Gastrocnemius medialis (tissue), 4 donors: Measurements from ENCODE around the gene HSPA8.

Source experiments
- POLR2A ChIP-seq, 2 donors: fragments of 450-650 bp; IDR thresholded peaks; one replicate each; pipeline ENCODE4 v1.6.1; 2017; ENCODE audit warnings: antibody characterized with exemption in 2 of 2, mild to moderate bottlenecking in 2 of 2, moderate library complexity in 2 of 2
- TF ChIP-seq, protein P1 (sequence below), 5 experiments: fragments of 450-650 bp in 3 of 5; fragments of 200-600 bp in 2 of 5; sonication (generic) in 2 of 5; IDR thresholded peaks in 4 of 5; conservative IDR thresholded peaks in 1 of 5; 1 replicate in 4 of 5; 2 replicates in 1 of 5; pipeline ENCODE4 v1.5.1; 2016 to 2019; ENCODE audit warnings: antibody characterized with exemption in 5 of 5, mild to moderate bottlenecking in 3 of 5, moderate library complexity in 3 of 5

DNA sequence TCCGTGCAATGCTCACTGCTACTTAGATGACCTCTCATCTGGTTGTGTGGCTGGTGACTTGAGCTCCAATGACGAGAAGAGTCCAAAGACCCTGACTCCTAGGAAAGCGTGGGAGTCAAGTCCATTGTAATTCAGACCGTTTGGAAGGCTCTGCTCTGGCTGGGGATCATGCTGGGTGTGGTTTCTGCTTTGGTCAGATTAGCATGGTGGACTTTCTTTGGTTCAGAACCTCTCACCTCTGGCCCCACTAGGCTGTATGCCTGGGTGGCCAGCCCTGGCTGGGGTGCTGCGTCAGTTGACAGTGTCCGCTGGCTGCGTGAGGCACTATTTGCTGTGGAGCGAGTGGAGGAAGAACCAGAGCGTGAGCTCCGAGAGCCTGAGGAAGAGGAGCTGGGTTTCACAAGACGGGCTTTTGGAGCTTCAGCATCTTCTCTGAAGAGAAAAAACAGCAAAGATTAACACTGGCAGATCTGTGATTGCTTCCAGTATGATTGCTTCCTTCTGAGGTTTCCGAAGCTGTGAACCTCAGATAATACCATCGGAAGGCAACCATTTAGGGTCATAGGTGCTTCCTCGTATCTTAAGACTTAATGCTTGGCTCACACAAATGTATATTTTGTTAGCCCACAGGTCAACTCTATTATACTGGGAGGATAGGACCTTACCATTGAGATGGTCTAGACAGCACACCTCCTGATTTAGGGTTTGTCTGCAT, 11.6 kb upstream of the HSPA8 start:
- no peak for TF ChIP-seq POLR2A (IDR thresholded peaks at IDR 0.05)
- TF ChIP-seq, protein P1, sequence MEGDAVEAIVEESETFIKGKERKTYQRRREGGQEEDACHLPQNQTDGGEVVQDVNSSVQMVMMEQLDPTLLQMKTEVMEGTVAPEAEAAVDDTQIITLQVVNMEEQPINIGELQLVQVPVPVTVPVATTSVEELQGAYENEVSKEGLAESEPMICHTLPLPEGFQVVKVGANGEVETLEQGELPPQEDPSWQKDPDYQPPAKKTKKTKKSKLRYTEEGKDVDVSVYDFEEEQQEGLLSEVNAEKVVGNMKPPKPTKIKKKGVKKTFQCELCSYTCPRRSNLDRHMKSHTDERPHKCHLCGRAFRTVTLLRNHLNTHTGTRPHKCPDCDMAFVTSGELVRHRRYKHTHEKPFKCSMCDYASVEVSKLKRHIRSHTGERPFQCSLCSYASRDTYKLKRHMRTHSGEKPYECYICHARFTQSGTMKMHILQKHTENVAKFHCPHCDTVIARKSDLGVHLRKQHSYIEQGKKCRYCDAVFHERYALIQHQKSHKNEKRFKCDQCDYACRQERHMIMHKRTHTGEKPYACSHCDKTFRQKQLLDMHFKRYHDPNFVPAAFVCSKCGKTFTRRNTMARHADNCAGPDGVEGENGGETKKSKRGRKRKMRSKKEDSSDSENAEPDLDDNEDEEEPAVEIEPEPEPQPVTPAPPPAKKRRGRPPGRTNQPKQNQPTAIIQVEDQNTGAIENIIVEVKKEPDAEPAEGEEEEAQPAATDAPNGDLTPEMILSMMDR (IDR thresholded peaks at IDR 0.05 in 4 of 5, conservative IDR thresholded peaks at IDR 0.05 in 1 of 5): no peak
